Measurements from ENCODE around the gene EXOG. TPM values are rescaled to one million over a fixed set of nuclear protein-coding genes. Genes with fewer than 3 reads are reported as not detected.

EXOG gene
- total RNA-seq, 1 experiment from 2014 or later: 8.3 TPM

DNA sequence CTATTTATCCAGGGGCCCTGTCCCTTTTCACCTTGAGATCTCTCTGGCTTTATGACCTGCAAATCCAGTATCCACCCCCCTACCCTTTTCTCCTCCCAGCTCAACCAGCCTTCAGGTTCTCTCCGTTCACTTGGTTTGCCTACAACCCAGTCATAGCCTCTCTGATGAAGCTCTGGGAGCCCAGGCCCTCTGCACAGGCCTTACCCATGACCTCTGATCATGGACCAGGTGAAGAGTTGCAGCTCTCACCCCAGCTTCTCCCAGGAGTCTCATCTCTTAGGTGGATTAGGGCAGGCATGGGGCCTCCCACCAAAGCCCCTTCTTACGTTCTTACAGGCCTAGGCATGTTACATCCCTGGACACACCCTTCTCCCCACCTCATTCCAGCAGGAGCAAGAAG is 59.8 kb downstream of the EXOG start:
- H3K9me2 ChIP-seq (ENCODE audit: insufficient read depth): no peaks in the 10 kb centered on the region
- POLR2A ChIA-PET: no interaction called here
- no peak for DNase-seq (ENCODE audit: low read depth, low spot score)
- no peak for TF ChIP-seq ELF1 (IDR thresholded peaks at IDR 0.05; ENCODE audit: borderline replicate concordance, low read depth)
- TF ChIP-seq POLR2A (IDR thresholded peaks at IDR 0.05; ENCODE audit: borderline replicate concordance, extremely low read depth, insufficient read depth, insufficient read length): no peak
- no peak for TF ChIP-seq SP1 (IDR thresholded peaks at IDR 0.05; ENCODE audit: low read depth)
- TF ChIP-seq JUND (IDR thresholded peaks at IDR 0.05): no peak
- TF ChIP-seq EZH2 (IDR thresholded peaks at IDR 0.05): no peak
- TF ChIP-seq, protein P1, sequence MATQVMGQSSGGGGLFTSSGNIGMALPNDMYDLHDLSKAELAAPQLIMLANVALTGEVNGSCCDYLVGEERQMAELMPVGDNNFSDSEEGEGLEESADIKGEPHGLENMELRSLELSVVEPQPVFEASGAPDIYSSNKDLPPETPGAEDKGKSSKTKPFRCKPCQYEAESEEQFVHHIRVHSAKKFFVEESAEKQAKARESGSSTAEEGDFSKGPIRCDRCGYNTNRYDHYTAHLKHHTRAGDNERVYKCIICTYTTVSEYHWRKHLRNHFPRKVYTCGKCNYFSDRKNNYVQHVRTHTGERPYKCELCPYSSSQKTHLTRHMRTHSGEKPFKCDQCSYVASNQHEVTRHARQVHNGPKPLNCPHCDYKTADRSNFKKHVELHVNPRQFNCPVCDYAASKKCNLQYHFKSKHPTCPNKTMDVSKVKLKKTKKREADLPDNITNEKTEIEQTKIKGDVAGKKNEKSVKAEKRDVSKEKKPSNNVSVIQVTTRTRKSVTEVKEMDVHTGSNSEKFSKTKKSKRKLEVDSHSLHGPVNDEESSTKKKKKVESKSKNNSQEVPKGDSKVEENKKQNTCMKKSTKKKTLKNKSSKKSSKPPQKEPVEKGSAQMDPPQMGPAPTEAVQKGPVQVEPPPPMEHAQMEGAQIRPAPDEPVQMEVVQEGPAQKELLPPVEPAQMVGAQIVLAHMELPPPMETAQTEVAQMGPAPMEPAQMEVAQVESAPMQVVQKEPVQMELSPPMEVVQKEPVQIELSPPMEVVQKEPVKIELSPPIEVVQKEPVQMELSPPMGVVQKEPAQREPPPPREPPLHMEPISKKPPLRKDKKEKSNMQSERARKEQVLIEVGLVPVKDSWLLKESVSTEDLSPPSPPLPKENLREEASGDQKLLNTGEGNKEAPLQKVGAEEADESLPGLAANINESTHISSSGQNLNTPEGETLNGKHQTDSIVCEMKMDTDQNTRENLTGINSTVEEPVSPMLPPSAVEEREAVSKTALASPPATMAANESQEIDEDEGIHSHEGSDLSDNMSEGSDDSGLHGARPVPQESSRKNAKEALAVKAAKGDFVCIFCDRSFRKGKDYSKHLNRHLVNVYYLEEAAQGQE (IDR thresholded peaks at IDR 0.05; ENCODE audit: low read depth): no peak
- no peaks in the 10 kb centered on the region for H4K20me1 ChIP-seq (ENCODE audit: insufficient read depth)
- no peak overlapping the region for H3K4me3 ChIP-seq (replicated peaks in 1 of 2; ENCODE audit: low read depth in 1 of 2, low read length in 2 of 2)
- RAD21 ChIA-PET (ENCODE audit: low non-redundant PET in 1 of 2, low total read pairs in 2 of 2, uncharacterized antibody in 2 of 2, unreplicated experiment in 2 of 2): no interaction called here
- H3K9ac ChIP-seq (ENCODE audit: low read length): no peak overlapping the region
- no peaks in the 10 kb centered on the region for H3K79me2 ChIP-seq (ENCODE audit: insufficient read depth, low read length)
- no peaks in the 10 kb centered on the region for H3K9me3 ChIP-seq (ENCODE audit: control insufficient read depth in 1 of 2, insufficient read depth in 1 of 2, low read depth in 1 of 2, low read length in 2 of 2)
- no peak overlapping the region for H3K4me2 ChIP-seq (ENCODE audit: low read length)
- H3K4me1 ChIP-seq (ENCODE audit: control insufficient read depth in 1 of 2, insufficient read depth in 2 of 2, low read length in 2 of 2): no peaks in the 10 kb centered on the region
- no peaks in the 10 kb centered on the region for H3K27me3 ChIP-seq (ENCODE audit: insufficient read depth, low read length)
- H3K36me3 ChIP-seq (ENCODE audit: control insufficient read depth in 1 of 2, insufficient read depth in 2 of 2, low read length in 2 of 2): no peaks in the 10 kb centered on the region; a peak in 1 of 4 replicates
- CTCF ChIA-PET: no interaction called here
- no peak overlapping the region for H3K27ac ChIP-seq (ENCODE audit: low read depth, low read length)
- BruUV-seq (replicated peaks): no TSS peak
- no peak overlapping the region for H2AFZ ChIP-seq (ENCODE audit: low read depth, low read length, poor library complexity, severe bottlenecking)
- no peak for ATAC-seq
- intact Hi-C loops (cut with micrococcal nuclease): no loop called here

DNA sequence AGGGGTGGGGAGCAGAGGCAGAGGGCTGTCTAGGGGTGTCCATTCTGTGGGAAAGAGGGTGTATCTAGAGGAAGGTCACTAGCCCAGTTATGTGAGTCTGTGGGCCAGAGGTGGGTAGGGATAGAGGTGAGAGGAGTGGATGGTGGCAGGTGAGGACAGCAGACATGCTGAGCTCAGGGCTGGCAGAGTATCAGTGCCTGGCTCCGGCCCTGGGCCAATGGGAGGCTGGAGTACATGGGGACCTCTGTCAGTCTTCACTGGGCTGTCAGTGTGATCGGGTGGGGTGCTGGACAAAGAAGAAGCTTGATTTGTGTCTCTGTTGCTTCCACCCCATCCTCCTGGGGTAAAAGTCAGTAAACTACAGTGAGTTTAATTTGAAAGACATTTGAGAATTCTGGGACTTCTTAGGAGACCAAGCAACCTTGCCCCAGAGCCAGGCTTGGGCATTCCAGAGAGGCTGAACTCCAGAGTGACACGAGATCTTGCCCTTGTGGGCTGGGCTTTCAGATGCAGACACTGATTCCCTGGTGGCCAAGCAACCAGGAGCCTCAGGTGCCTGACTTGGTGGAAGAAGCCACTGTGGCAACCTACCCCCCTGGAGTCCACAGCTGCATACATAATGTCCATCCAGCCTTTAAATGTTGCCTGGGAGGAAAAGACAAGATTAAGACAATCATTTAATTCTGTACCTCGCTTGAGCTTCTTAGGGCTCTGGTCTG is 60.7 kb downstream of the EXOG start:
- no peak for TF ChIP-seq ELF1 (IDR thresholded peaks at IDR 0.05; ENCODE audit: borderline replicate concordance, low read depth)
- no TSS peak for BruUV-seq (replicated peaks)
- Histone ChIP-seq H4K20me1 (ENCODE audit: insufficient read depth) (no peaks in the 10 kb centered on the region), H3K9me3 (ENCODE audit: control insufficient read depth in 1 of 2, insufficient read depth in 1 of 2, low read depth in 1 of 2, low read length in 2 of 2) (no peaks in the 10 kb centered on the region), H2AFZ (ENCODE audit: low read depth, low read length, poor library complexity, severe bottlenecking) (no peak overlapping the region), H3K36me3 (ENCODE audit: control insufficient read depth in 1 of 2, insufficient read depth in 2 of 2, low read length in 2 of 2) (no peaks in the 10 kb centered on the region; a peak in 1 of 4 replicates), H3K27me3 (ENCODE audit: insufficient read depth, low read length) (no peaks in the 10 kb centered on the region), H3K79me2 (ENCODE audit: insufficient read depth, low read length) (no peaks in the 10 kb centered on the region), H3K4me2 (ENCODE audit: low read length) (no peak overlapping the region), H3K9me2 (ENCODE audit: insufficient read depth) (no peaks in the 10 kb centered on the region), H3K4me1 (ENCODE audit: control insufficient read depth in 1 of 2, insufficient read depth in 2 of 2, low read length in 2 of 2) (no peaks in the 10 kb centered on the region), H3K9ac (ENCODE audit: low read length) (no peak overlapping the region), H3K4me3 (replicated peaks in 1 of 2; ENCODE audit: low read depth in 1 of 2, low read length in 2 of 2) (no peak overlapping the region), H3K27ac (ENCODE audit: low read depth, low read length) (no peak overlapping the region)
- RAD21 ChIA-PET (ENCODE audit: low non-redundant PET in 1 of 2, low total read pairs in 2 of 2, uncharacterized antibody in 2 of 2, unreplicated experiment in 2 of 2): no interaction called here
- DNase-seq (ENCODE audit: low read depth, low spot score) (no peak), ATAC-seq (no peak)
- CTCF ChIA-PET: no interaction called here
- POLR2A ChIA-PET: no interaction called here
- intact Hi-C loops (cut with micrococcal nuclease): no loop called here
